Keratinocyte (primary cell): ENCODE data around the gene PRORP. TPM values are rescaled to one million over a fixed set of nuclear protein-coding genes. Genes with fewer than 3 reads are reported as not detected.

Experiments used
- DNase-seq: peaks from one replicate; pipeline ENCODE4 v3.0.0-alpha.2; 2011; ENCODE audit warnings: low read depth, missing footprints, low spot score
- FAIRE-seq: peaks from 2 replicates; lab custom pipeline; 2011; peaks lifted over from hg19 to GRCh38; lab: Jason Lieb, UNC
- H2AFZ ChIP-seq: 2 replicates; pipeline ENCODE4 v1.6.0; 2012; ENCODE audit warnings: low read length, control low read depth, inconsistent platforms; ENCODE audit not compliant: control insufficient read depth
- H3K27ac ChIP-seq: 2 replicates; pipeline ENCODE4 v1.5.1; 2011; ENCODE audit warnings: low read length; ENCODE audit not compliant: control insufficient read depth, insufficient read depth
- H3K27me3 ChIP-seq: 3 replicates; pipeline ENCODE4 v1.6.0; 2011; ENCODE audit warnings: low read length; ENCODE audit not compliant: control insufficient read depth, insufficient read depth; ENCODE audit errors: extremely low read depth
- H3K36me3 ChIP-seq, 2 experiments: 2 replicates in 1 of 2; 3 replicates in 1 of 2; pipeline ENCODE4 v1.5.1; 2011; ENCODE audit warnings: low read length in 2 of 2, mild to moderate bottlenecking in 1 of 2; ENCODE audit not compliant: control insufficient read depth in 2 of 2, insufficient read depth in 2 of 2; ENCODE audit errors: extremely low read depth in 1 of 2
- H3K4me1 ChIP-seq: 3 replicates; pipeline ENCODE4 v1.5.1; 2011; ENCODE audit warnings: low read length; ENCODE audit not compliant: control insufficient read depth, insufficient read depth; ENCODE audit errors: extremely low read depth
- H3K4me2 ChIP-seq: 3 replicates; pipeline ENCODE4 v1.6.0; 2011; ENCODE audit warnings: low read depth, low read length; ENCODE audit not compliant: control insufficient read depth, insufficient read depth; ENCODE audit errors: extremely low read depth
- H3K4me3 ChIP-seq, 3 experiments: fragments of 200-600 bp in 1 of 3; sonication (generic) in 1 of 3; 2 replicates in 2 of 3; 3 replicates in 1 of 3; pipeline ENCODE4 v1.5.1; 2011 to 2016; ENCODE audit warnings: low read length in 3 of 3, mild to moderate bottlenecking in 3 of 3, control low read depth in 2 of 3, inconsistent platforms in 1 of 3, low read depth in 1 of 3, mixed read lengths in 1 of 3, mixed run types in 1 of 3, moderate library complexity in 1 of 3; ENCODE audit not compliant: control insufficient read depth in 2 of 3, insufficient read depth in 2 of 3; ENCODE audit errors: extremely low read depth in 1 of 3
- H3K79me2 ChIP-seq: 2 replicates; pipeline ENCODE4 v1.6.0; 2012; ENCODE audit warnings: low read length; ENCODE audit not compliant: control insufficient read depth, insufficient read depth
- H3K9ac ChIP-seq: 3 replicates; pipeline ENCODE4 v1.6.0; 2011; ENCODE audit warnings: low read length; ENCODE audit not compliant: control insufficient read depth, insufficient read depth; ENCODE audit errors: extremely low read depth
- H3K9me1 ChIP-seq: 3 replicates; pipeline ENCODE4 v1.6.0; 2011; ENCODE audit warnings: low read length; ENCODE audit not compliant: control insufficient read depth, insufficient read depth; ENCODE audit errors: extremely low read depth
- H3K9me3 ChIP-seq: 2 replicates; pipeline ENCODE4 v1.5.1; 2012; ENCODE audit warnings: low read depth, low read length; ENCODE audit not compliant: control insufficient read depth
- H4K20me1 ChIP-seq: 3 replicates; pipeline ENCODE4 v1.6.0; 2011; ENCODE audit warnings: low read length; ENCODE audit not compliant: control insufficient read depth, insufficient read depth; ENCODE audit errors: extremely low read depth
- CTCF ChIP-seq, 3 experiments: IDR thresholded peaks in 1 of 3; conservative IDR thresholded peaks in 1 of 3; optimal IDR thresholded peaks in 1 of 3; 2 replicates in 2 of 3; 3 replicates in 1 of 3; pipeline versions ENCODE3 to v1.5.1; 2011; ENCODE audit warnings: low read length in 3 of 3, mild to moderate bottlenecking in 3 of 3, moderate library complexity in 2 of 3, control low read depth in 1 of 3, inconsistent platforms in 1 of 3; ENCODE audit not compliant: insufficient read depth in 2 of 3; ENCODE audit errors: extremely low read depth in 1 of 3
- EZH2 ChIP-seq: IDR thresholded peaks from one replicate; pipeline ENCODE4 v1.6.1; 2012; ENCODE audit warnings: inconsistent platforms, mild to moderate bottlenecking, low read length, moderate library complexity
- dilution Hi-C: fragments of 300-500 bp; cut with MboI; formaldehyde crosslinking; loops from one replicate; pipeline ENCODE4 v1.7.0; 2020; ENCODE audit warnings: low sequenced_read_pairs; ENCODE audit not compliant: extremely low pct_ligation_motif_present
- polyA minus RNA-seq, 3 experiments: library from RNA; depleted of rRNA, polyadenylated mRNA; stranded (reverse); fragments of >200 nt; gene quantifications; 1 replicate in 1 of 3; 2 replicates in 1 of 3; 3 replicates in 1 of 3; pipeline ENCODE4 v1.2.3, GENCODE V29; 2011
- polyA plus RNA-seq, 5 experiments: library from polyadenylated mRNA; depleted of rRNA in 3 of 5; stranded (reverse) in 3 of 5; stranded (forward) in 1 of 5; unstranded in 1 of 5; fragments of >200 nt; gene quantifications; 1 replicate in 1 of 5; 2 replicates in 3 of 5; 3 replicates in 1 of 5; pipeline versions ENCODE4 v1.2.1 to v1.2.3, GENCODE V29; 2011 to 2012; ENCODE audit warnings: missing spikeins in 2 of 5, low read depth in 1 of 5, low replicate concordance in 1 of 5

PRORP gene
- polyA plus RNA-seq (46.6 to 51.9 TPM (median 48.2 TPM) in 3 replicates), polyA minus RNA-seq (38.7 to 76.9 TPM (median 57.4 TPM) in 3 replicates)
- 6.8 TPM for polyA plus RNA-seq (2011; ENCODE audit: low read depth)
- 36.4 and 51.2 TPM in 2 replicates for polyA plus RNA-seq (2011; cell fraction: cytosol; rRNA removed)
- 77.0 and 79.3 TPM in 2 replicates for polyA plus RNA-seq (2011; cell fraction: nucleus; rRNA removed)
- polyA plus RNA-seq (2012; ENCODE audit: low replicate concordance): 24.3 and 35.2 TPM in 2 replicates
- polyA minus RNA-seq (2011; cell fraction: cytosol; rRNA and poly(A)+ RNA removed): 18.6 TPM
- 34.6 and 62.8 TPM in 2 replicates for polyA minus RNA-seq (2011; cell fraction: nucleus; rRNA and poly(A)+ RNA removed)

GRCh38 chr14:35121887-35122695 is at the start of gene PRORP, which contains the start of gene PPP2R3C:
Gene PRORP (plus strand): TSS chr14:35122552. CDS start chr14:35123246, 694 bp downstream.
Gene PPP2R3C (minus strand): TSS chr14:35121990. CDS start chr14:35121959, 31 bp downstream.
- Histone ChIP-seq H2AFZ (peak within 1 kb of the TSS; percentile 99), H3K36me3 (no peaks in the 10 kb centered on the region), H3K4me2 (peak within 1 kb of the TSS; percentile 90), H3K9me1 (no peaks in the 10 kb centered on the region), H3K9ac (peak within 1 kb of the TSS; percentile 99), H3K4me3 (peak within 1 kb of the TSS; percentile 63 to 85 (median 82)), H3K79me2 (peaks cover 21% of the 10 kb centered on the region), H3K9me3 (no peaks in the 10 kb centered on the region), H3K4me1 (peaks cover 13% of the 10 kb centered on the region), H3K27ac (peak within 1 kb of the TSS; percentile 99), H3K27me3 (no peaks in the 10 kb centered on the region), H4K20me1 (no peaks in the 10 kb centered on the region)
- TF ChIP-seq EZH2 (no peak), CTCF (optimal IDR thresholded peaks at IDR 0.05 in 1 of 3, IDR thresholded peaks at IDR 0.05 in 1 of 3, conservative IDR thresholded peaks at IDR 0.05 in 1 of 3; ENCODE audit: extremely low read depth in 1 of 3, insufficient read depth in 2 of 3, low read length in 3 of 3) (no peak)
- dilution Hi-C loops: no loop called here
- FAIRE-seq (peak; percentile 81), DNase-seq (peak; percentile 79)

GRCh38 chr14:35073486-35073885 is 48.9 kb upstream of the PRORP start:
- TF ChIP-seq EZH2 (no peak), CTCF (optimal IDR thresholded peaks at IDR 0.05 in 1 of 3, IDR thresholded peaks at IDR 0.05 in 1 of 3, conservative IDR thresholded peaks at IDR 0.05 in 1 of 3; ENCODE audit: extremely low read depth in 1 of 3, insufficient read depth in 2 of 3, low read length in 3 of 3) (no peak)
- no peak for DNase-seq
- Histone ChIP-seq H3K79me2 (no peaks in the 10 kb centered on the region), H3K9me3 (no peaks in the 10 kb centered on the region), H3K9ac (no peak overlapping the region), H3K36me3 (peaks cover 6 to 9% of the 10 kb centered on the region in 2 experiments), H3K9me1 (no peaks in the 10 kb centered on the region), H3K27ac (no peak overlapping the region), H3K4me2 (no peak overlapping the region), H3K4me1 (no peaks in the 10 kb centered on the region), H3K4me3 (no peak overlapping the region), H2AFZ (no peak overlapping the region), H4K20me1 (no peaks in the 10 kb centered on the region), H3K27me3 (no peaks in the 10 kb centered on the region)
- FAIRE-seq: no peak
- dilution Hi-C loops: no loop called here
